HUES6 (cell line): ENCODE data around the gene ELMO1.

Experiments
- H3K27ac ChIP-seq: 2 replicates; pipeline ENCODE4 v1.7.0; 2013; ENCODE audit warnings: low read depth, mild to moderate bottlenecking, low read length, inconsistent platforms
- H3K27me3 ChIP-seq: 2 replicates; pipeline ENCODE4 v1.6.1; 2013; ENCODE audit warnings: low read length; ENCODE audit not compliant: control insufficient read depth, insufficient read depth
- H3K36me3 ChIP-seq: 2 replicates; pipeline ENCODE4 v1.6.1; 2013; ENCODE audit warnings: low read length; ENCODE audit not compliant: control insufficient read depth, insufficient read depth
- H3K4me1 ChIP-seq: 2 replicates; pipeline ENCODE4 v1.6.1; 2013; ENCODE audit warnings: low read length; ENCODE audit not compliant: control insufficient read depth, insufficient read depth
- H3K4me3 ChIP-seq: 2 replicates; pipeline ENCODE4 v1.5.1; 2013; ENCODE audit warnings: low read depth, low read length
- H3K9ac ChIP-seq: one replicate; pipeline ENCODE4 v1.6.1; 2013; ENCODE audit warnings: mild to moderate bottlenecking, low read length
- H3K9me3 ChIP-seq: 2 replicates; pipeline ENCODE4 v1.6.1; 2013; ENCODE audit warnings: low read depth, low read length; ENCODE audit not compliant: control insufficient read depth, insufficient read depth

The ELMO1 gene

DNA sequence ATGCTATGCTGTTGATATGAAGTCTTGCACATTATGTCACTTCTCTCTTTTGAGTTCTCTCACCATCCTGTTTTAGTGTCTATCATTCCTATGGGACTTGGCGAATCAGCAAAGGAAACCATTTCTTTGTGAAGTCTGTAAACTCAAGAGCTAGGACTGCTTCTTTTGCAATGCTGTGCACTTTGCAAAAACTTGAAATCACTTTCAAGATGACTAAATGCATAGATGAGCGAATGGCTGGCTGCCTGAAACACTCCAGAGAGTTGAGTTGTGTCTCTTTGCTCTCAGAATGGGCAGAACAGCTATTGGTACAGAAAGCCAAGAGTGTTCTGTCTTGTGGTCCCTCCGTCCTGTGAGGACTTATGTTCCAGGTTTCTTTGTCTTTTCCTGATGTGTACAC, 18.3 kb upstream of the ELMO1 start:
- no peak overlapping the region for H3K4me3 ChIP-seq
- no peak overlapping the region for H3K9ac ChIP-seq
- H3K27me3 ChIP-seq: no peaks in the 10 kb centered on the region
- H3K9me3 ChIP-seq: no peaks in the 10 kb centered on the region
- H3K4me1 ChIP-seq: no peaks in the 10 kb centered on the region
- no peaks in the 10 kb centered on the region for H3K36me3 ChIP-seq
- H3K27ac ChIP-seq: no peak overlapping the region

DNA sequence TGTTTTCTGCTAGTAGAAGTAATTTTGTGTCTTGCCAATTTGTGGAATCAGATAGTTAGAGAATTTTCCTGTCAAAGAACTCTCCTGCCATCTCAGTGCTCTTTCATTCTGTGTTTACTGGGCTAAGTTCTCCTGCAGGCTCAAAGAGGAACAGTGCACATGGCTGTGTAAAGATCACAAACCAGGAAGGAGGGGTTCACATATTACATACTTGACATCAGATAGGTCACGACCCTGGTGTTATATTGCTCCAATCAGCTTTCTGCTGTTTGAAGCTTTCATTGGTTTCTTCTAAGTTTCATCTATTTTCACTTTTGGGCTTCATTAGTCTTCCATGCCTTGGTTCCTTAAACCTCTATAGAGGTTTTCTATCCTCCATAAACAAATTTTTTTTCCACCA, 13.5 kb upstream of the ELMO1 start:
- H3K9me3 ChIP-seq: no peaks in the 10 kb centered on the region
- H3K27ac ChIP-seq: no peak overlapping the region
- H3K27me3 ChIP-seq: no peaks in the 10 kb centered on the region
- no peak overlapping the region for H3K4me3 ChIP-seq
- H3K36me3 ChIP-seq: no peaks in the 10 kb centered on the region
- H3K9ac ChIP-seq: no peak overlapping the region
- H3K4me1 ChIP-seq: no peaks in the 10 kb centered on the region

- Histone ChIP-seq H3K4me3 (no peak overlapping the region), H3K9ac (no peak overlapping the region), H3K27ac (no peak overlapping the region), H3K4me1 (no peaks in the 10 kb centered on the region; the same call in 1 of the 2 replicates), H3K9me3 (peaks cover 3% of the 10 kb centered on the region; the same call in 1 of the 2 replicates), H3K36me3 (no peaks in the 10 kb centered on the region), H3K27me3 (peaks cover 5% of the 10 kb centered on the region)
Observed at GRCh38 chr7:37455081-37455480, 6.4 kb upstream of the ELMO1 start.

- peaks cover 21% of the 10 kb centered on the region for H3K27me3 ChIP-seq
- H3K27ac ChIP-seq: no peak overlapping the region
- peaks cover 8% of the 10 kb centered on the region for H3K4me1 ChIP-seq
- no peak overlapping the region for H3K4me3 ChIP-seq
- no peak overlapping the region for H3K9ac ChIP-seq
- no peaks in the 10 kb centered on the region for H3K36me3 ChIP-seq
- peaks cover 3% of the 10 kb centered on the region; the same call in 1 of the 2 replicates for H3K9me3 ChIP-seq
Observed at GRCh38 chr7:37452346-37452745, 3.7 kb upstream of the ELMO1 start.

DNA sequence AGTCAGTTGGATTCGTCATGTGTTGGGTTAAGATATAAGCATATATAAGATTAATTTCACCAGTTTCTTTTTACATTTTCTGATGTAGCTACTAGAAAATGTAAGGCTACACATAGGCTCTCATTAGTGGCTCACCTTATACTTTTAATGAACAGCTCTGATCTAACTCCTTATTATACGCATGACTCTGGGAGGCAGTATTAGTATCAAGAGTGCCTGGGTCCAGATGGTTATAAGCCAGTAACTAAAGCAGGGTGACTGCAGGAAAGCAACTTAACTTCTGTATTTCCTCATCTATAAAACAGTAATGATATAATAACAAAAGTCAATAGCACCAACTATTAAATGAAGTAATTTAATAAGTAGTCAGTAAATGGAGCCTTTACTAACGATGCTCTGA, 1.4 kb upstream of the ELMO1 start:
- Histone ChIP-seq H3K36me3 (no peaks in the 10 kb centered on the region), H3K27ac (no peak overlapping the region), H3K4me3 (no peak overlapping the region), H3K9ac (no peak overlapping the region), H3K4me1 (peaks cover 14% of the 10 kb centered on the region), H3K27me3 (peaks cover 30% of the 10 kb centered on the region), H3K9me3 (peaks cover 3% of the 10 kb centered on the region; the same call in 1 of the 2 replicates)

DNA sequence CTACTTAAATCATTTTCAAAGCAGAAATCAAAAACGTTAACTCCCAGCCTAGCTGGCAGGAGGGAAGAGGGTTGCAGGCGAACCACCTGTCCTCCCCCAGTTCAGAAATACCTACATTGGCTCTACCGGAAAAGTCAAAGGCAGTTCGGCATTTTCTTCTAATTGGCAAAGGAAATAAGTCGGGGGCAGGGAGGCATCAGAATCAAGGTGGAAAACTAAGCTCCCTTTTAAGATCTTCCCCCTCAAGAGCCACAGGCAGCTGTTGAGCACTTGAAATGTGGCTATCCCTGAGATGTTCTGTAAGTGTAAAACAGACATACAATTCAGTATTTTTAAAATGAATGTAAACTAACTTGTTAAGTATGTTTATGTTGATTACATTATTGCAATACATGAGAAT, 957 bp upstream of the ELMO1 start:
- peaks cover 3% of the 10 kb centered on the region; the same call in 1 of the 2 replicates for H3K9me3 ChIP-seq
- H3K36me3 ChIP-seq: no peaks in the 10 kb centered on the region
- peak overlapping the region; percentile 80 for H3K4me3 ChIP-seq
- H3K4me1 ChIP-seq: peaks cover 16% of the 10 kb centered on the region
- H3K27me3 ChIP-seq: peaks cover 30% of the 10 kb centered on the region
- H3K9ac ChIP-seq: no peak overlapping the region
- no peak overlapping the region for H3K27ac ChIP-seq

DNA sequence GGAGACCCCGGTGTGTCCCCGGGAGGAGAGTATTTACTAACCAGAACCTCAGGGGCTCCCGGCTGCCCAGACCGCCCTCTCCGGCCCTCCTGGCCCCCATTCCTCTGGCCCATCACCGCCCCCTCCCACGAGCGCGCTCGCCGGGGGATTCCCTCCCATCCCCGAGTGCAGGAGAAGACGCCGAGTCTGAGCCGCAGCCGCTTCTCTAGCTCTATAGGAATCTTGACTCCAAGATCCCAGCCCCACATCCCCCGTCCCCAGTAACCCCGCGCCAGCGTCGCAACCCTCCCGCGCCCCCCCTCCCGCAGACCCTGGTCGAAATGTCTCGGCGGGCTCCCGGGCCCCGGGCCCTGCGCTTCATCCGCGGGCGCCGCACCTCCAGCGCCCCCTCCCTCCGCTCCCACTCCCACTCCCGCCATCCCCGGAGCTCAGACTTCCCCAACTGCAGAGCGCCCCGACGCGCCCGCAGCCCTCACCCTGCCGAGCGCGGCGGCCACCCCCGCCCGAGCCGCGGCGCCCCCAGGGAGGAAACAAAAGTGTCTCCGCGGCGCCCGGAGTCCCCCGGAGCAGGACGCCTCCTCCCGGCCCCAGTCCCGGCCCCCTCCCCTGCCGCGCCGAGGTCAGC, 541 bp downstream of the ELMO1 start:
- Histone ChIP-seq H3K4me3 (peak overlapping the region; percentile 80), H3K27me3 (peaks cover 30% of the 10 kb centered on the region), H3K4me1 (peaks cover 16% of the 10 kb centered on the region), H3K27ac (no peak overlapping the region), H3K9ac (peak overlapping the region; percentile 65), H3K36me3 (no peaks in the 10 kb centered on the region), H3K9me3 (no peaks in the 10 kb centered on the region)

- no peaks in the 10 kb centered on the region for H3K36me3 ChIP-seq
- no peak overlapping the region for H3K9ac ChIP-seq
- no peak overlapping the region for H3K4me3 ChIP-seq
- H3K27ac ChIP-seq: no peak overlapping the region
- H3K27me3 ChIP-seq: peaks cover 30% of the 10 kb centered on the region
- no peaks in the 10 kb centered on the region for H3K9me3 ChIP-seq
- H3K4me1 ChIP-seq: peaks cover 16% of the 10 kb centered on the region
Observed at GRCh38 chr7:37446371-37446770, 2.3 kb downstream of the ELMO1 start.

GRCh38 chr7:37445790-37446189, 2.9 kb downstream of the ELMO1 start:
- no peak overlapping the region for H3K9ac ChIP-seq
- H3K27me3 ChIP-seq: peaks cover 30% of the 10 kb centered on the region
- H3K9me3 ChIP-seq: no peaks in the 10 kb centered on the region
- no peak overlapping the region for H3K27ac ChIP-seq
- no peak overlapping the region for H3K4me3 ChIP-seq
- H3K36me3 ChIP-seq: no peaks in the 10 kb centered on the region
- H3K4me1 ChIP-seq: peaks cover 16% of the 10 kb centered on the region

DNA sequence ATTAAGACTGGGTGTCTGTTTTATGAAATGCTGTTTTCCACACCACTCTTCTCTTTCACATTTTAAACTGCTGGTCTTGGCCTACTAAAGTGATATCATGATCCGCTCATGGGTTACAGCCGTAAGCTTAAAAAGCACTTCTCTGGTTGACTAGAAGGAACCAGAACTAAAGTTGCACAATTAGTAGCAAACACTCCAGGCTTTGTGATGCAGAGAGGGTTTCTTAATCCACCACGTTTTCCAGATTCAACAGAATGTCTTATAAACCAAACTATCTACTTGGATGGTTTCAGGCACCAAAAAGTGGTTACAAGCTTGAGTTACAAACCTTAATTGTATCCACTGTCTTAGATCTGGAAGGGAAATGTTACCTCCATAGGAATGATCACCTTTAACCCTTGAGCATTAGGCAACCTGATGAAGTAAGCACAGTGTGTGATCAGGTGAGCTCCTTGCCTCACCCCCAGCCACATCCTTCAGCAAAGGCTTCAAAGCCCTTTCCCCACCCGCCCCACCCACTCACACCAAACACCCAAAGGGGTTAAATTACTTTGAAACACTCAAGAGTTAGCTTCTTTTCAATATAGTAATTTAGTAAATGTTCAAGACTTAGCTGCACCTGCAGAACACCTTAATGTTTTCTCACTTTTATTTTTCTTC, 3.5 kb downstream of the ELMO1 start:
- Histone ChIP-seq H3K9ac (no peak overlapping the region), H3K4me3 (no peak overlapping the region), H3K36me3 (no peaks in the 10 kb centered on the region), H3K27me3 (peaks cover 27% of the 10 kb centered on the region), H3K27ac (no peak overlapping the region), H3K4me1 (peaks cover 16% of the 10 kb centered on the region), H3K9me3 (no peaks in the 10 kb centered on the region)

GRCh38 chr7:37443627-37444026, 5.0 kb downstream of the ELMO1 start:
- no peak overlapping the region for H3K27ac ChIP-seq
- no peaks in the 10 kb centered on the region for H3K36me3 ChIP-seq
- no peak overlapping the region for H3K9ac ChIP-seq
- no peak overlapping the region for H3K4me3 ChIP-seq
- H3K4me1 ChIP-seq: peaks cover 9% of the 10 kb centered on the region
- H3K9me3 ChIP-seq: no peaks in the 10 kb centered on the region
- H3K27me3 ChIP-seq: peaks cover 13% of the 10 kb centered on the region
